Activated naive CD8-positive, alpha-beta T cell (primary cell): ENCODE results near the gene MYEOV.
A peak's percentile ranks its signal among the peaks of the same experiment; 100 is the strongest.

Experiments
- H3K27ac Mint-ChIP-seq: one replicate; pipeline ENCODE4 v1.8.0; 2021; ENCODE audit warnings: mixed read lengths
- H3K27me3 Mint-ChIP-seq: one replicate; pipeline ENCODE4 v1.8.0; 2021; ENCODE audit warnings: mixed read lengths
- H3K36me3 Mint-ChIP-seq: one replicate; pipeline ENCODE4 v1.8.0; 2021; ENCODE audit warnings: mixed read lengths
- H3K4me1 Mint-ChIP-seq: one replicate; pipeline ENCODE4 v1.8.0; 2021; ENCODE audit warnings: low read depth, mixed read lengths
- H3K4me3 Mint-ChIP-seq: one replicate; pipeline ENCODE4 v1.8.0; 2021; ENCODE audit warnings: mild to moderate bottlenecking, mixed read lengths
- H3K9me3 Mint-ChIP-seq: one replicate; pipeline ENCODE4 v1.8.0; 2021; ENCODE audit warnings: low read depth, mixed read lengths

MYEOV gene

DNA sequence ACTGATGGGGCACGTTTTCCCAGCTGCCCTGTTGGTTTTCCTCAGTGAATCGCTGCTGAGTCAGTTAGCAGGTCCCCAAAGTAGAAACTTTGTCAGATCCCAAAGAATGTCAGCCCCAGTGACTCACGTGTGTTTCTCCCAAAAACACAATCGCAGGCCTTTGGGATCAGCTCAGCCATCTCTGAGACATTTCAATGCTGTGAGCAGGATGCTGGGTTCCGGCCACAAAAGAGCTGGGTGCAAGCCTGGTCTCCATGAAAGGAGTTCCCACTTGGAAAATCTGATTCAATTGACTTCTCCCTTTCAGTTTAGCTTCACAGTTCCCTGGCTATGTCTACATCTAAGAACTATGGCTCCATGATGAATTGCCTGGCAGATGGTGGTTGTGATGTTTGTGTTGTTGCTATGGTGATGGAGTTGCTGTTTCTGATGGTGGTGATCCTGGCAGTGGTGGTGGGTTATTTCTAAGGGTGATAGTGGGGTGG is 28.0 kb downstream of the MYEOV start:
- H3K9me3 Mint-ChIP-seq = no peaks in the 10 kb centered on the region
- H3K4me3 Mint-ChIP-seq = no peak overlapping the region
- H3K27me3 Mint-ChIP-seq = no peaks in the 10 kb centered on the region
- H3K36me3 Mint-ChIP-seq = no peaks in the 10 kb centered on the region
- no peak overlapping the region for H3K27ac Mint-ChIP-seq
- H3K4me1 Mint-ChIP-seq = peaks cover 13% of the 10 kb centered on the region

DNA sequence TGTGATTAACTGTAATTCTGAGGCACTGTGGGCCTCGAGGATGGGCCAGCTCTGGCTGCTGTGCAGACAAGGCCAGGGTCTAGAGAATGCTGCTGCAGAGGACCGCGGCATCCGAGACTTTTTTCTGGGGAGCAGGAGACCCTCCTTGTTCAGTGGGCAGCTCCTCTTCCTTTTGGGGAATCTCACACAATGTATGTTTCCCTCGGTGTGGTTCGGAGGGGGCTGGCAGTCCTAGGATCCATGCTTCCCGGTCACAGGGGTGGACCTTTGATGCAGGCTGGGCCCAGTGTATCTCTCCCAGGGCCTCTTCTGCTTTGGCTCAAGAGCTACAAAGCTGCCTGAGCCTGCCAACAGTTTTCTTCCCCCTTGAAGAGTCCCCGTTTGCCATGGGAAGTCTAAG is 31.5 kb downstream of the MYEOV start:
- Mint-ChIP-seq H3K9me3 (no peaks in the 10 kb centered on the region), H3K36me3 (no peaks in the 10 kb centered on the region), H3K27ac (no peak overlapping the region), H3K27me3 (no peaks in the 10 kb centered on the region), H3K4me3 (no peak overlapping the region), H3K4me1 (no peaks in the 10 kb centered on the region)

DNA sequence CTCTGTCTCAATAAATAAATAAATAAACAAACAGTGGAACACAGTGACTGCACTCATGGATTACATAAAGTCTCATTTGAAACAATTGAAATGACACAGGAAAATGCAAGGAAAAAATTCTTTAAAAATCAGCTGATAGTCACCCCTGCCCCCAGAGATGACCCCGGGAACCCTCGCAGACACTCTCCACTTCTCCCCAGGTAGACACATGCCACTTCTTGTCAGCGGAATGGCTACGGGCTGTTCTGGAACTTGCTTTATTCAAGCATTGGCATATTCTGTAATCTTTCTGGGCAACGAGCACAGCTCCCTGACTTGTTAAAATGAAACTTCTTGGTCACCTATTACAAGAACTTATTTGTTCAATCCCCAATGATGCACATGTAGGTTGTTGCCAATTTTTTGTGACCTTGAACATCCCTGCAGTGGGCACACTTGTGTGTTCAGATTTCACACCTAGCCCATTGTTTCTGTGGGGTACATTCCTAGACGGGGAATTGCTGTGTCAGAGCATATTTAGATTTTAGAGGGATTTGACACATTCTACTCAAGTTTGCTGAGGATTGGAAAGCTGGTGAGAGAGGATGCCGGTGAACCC is 32.8 kb downstream of the MYEOV start:
- H3K36me3 Mint-ChIP-seq = peaks cover 2% of the 10 kb centered on the region
- H3K4me3 Mint-ChIP-seq = no peak overlapping the region
- no peaks in the 10 kb centered on the region for H3K4me1 Mint-ChIP-seq
- no peaks in the 10 kb centered on the region for H3K27me3 Mint-ChIP-seq
- peaks cover 7% of the 10 kb centered on the region for H3K9me3 Mint-ChIP-seq
- H3K27ac Mint-ChIP-seq = no peak overlapping the region

- Mint-ChIP-seq H3K27ac (no peak overlapping the region), H3K9me3 (peaks cover 7% of the 10 kb centered on the region), H3K4me3 (no peak overlapping the region), H3K27me3 (no peaks in the 10 kb centered on the region), H3K36me3 (peaks cover 2% of the 10 kb centered on the region), H3K4me1 (no peaks in the 10 kb centered on the region)
These were observed 33.8 kb downstream of the MYEOV start for GRCh38 chr11:69327741-69328191.

DNA sequence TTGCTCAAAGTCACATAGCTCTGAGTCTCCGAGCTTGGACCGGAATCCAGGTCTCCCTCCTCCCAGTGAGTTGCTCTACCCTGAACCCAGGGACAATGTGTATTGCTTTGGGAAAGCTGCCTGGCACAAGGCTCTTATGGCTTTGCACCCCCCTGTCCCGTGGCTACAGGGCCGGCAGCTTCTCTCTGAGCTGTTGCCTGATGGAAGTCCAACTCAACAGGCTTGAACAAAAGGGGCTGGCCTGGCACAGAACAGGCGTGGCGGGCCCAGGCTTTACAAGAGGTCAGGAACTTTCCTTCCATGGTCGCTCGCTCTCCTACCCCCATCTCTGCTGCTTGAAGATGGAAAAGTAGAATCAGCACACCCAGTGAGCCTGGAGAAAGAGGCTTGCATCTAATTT is 34.3 kb downstream of the MYEOV start:
- Mint-ChIP-seq H3K4me1 (no peaks in the 10 kb centered on the region), H3K27me3 (no peaks in the 10 kb centered on the region), H3K9me3 (peaks cover 7% of the 10 kb centered on the region), H3K36me3 (peaks cover 2% of the 10 kb centered on the region), H3K27ac (no peak overlapping the region), H3K4me3 (no peak overlapping the region)

DNA sequence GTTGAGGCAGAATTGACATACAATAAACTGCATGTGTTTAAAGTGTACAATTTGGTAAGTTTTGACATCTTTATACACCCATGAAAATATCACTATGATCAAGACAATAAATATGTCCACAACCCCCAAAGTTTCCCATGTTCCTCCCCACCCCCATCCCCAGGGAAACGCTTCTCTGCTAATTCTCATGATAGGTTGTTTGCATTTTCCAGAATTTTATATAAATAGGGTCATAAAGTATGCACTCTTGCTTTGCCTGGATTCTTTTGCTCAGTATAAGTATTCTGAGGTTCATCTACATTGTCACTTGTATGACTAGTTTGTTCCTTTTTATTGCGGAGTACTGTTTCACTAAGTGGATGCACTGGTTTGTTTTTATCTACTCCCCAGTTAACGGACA is 35.6 kb downstream of the MYEOV start:
- Mint-ChIP-seq H3K9me3 (peaks cover 7% of the 10 kb centered on the region), H3K36me3 (peaks cover 2% of the 10 kb centered on the region), H3K4me1 (peaks cover 2% of the 10 kb centered on the region), H3K4me3 (no peak overlapping the region), H3K27me3 (no peaks in the 10 kb centered on the region), H3K27ac (no peak overlapping the region)

- no peak overlapping the region for H3K4me3 Mint-ChIP-seq
- no peaks in the 10 kb centered on the region for H3K27me3 Mint-ChIP-seq
- peaks cover 7% of the 10 kb centered on the region for H3K9me3 Mint-ChIP-seq
- H3K27ac Mint-ChIP-seq = no peak overlapping the region
- peaks cover 4% of the 10 kb centered on the region for H3K4me1 Mint-ChIP-seq
- peaks cover 2% of the 10 kb centered on the region for H3K36me3 Mint-ChIP-seq
These were observed 36.4 kb downstream of the MYEOV start for GRCh38 chr11:69330330-69330729.

DNA sequence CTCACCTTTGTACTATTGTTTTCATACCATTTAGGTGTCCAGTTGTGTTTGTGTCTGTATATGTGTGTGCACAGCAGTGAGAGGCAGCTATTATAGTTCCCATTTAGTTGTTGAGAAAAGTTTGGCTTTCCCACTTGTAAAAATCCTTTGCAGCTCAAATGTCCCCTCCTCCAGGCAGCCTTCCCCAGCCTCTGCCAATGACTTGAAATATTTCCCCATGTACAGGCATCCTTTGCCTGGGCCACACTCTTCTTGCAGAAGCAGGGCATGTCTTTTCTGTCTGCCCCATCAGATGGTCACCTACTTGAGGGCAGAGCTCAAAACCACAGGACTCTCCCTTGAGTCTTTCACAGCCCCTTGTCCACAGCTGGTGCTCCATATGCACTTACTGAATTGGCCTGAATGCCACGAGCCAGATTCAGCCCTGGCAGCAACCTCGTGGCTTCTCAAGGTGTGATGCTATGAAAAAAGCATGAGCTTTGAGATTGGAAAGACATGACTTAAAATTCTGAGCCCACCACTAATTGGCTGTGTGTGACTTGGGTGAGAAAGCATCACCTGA is 39.3 kb downstream of the MYEOV start:
- Mint-ChIP-seq H3K27ac (no peak overlapping the region), H3K36me3 (peaks cover 2% of the 10 kb centered on the region), H3K4me1 (peaks cover 29% of the 10 kb centered on the region), H3K9me3 (peaks cover 7% of the 10 kb centered on the region), H3K27me3 (no peaks in the 10 kb centered on the region), H3K4me3 (no peak overlapping the region)

GRCh38 chr11:69333879-69334278 is 39.9 kb downstream of the MYEOV start:
- peaks cover 2% of the 10 kb centered on the region for H3K36me3 Mint-ChIP-seq
- H3K9me3 Mint-ChIP-seq = peaks cover 7% of the 10 kb centered on the region
- H3K27me3 Mint-ChIP-seq = no peaks in the 10 kb centered on the region
- no peak overlapping the region for H3K4me3 Mint-ChIP-seq
- H3K27ac Mint-ChIP-seq = no peak overlapping the region
- peaks cover 35% of the 10 kb centered on the region for H3K4me1 Mint-ChIP-seq

DNA sequence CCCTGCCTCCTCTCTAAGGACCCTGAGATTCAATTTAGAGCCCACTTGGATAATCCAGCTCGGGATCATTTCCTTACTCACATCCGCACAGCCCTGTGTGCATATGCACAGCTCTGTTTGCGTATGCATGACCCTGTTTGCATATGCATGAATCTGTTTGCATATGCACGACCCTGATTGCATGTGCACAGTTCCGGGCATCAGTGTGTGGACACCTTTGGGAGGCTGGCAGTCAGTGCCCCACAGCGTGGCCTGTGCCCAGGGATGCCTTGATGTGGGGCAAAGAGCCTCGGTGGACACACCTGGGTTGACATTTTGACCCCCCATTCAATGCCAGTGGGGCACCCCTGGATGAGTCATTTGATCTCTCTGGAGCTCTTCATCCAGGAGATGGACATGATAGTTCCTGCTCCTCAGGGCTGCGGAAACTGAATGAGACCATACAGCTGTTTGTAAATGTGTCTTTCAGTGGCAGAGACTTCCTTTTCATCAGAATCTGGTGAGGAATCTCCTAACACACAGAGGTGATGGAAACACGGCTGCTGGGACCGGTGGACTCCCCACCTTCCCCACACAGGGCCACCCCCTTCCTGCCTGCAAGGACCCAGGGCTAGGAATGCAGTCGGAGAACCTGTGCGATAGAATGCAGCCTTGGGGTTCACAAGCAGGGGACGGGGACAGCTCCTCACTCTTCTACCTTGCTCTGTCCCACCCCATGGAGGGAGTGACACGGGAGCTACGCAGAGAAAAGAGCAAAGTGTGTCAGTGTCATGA is 41.2 kb downstream of the MYEOV start:
- Mint-ChIP-seq H3K36me3 (peaks cover 6% of the 10 kb centered on the region), H3K9me3 (peaks cover 7% of the 10 kb centered on the region), H3K27me3 (no peaks in the 10 kb centered on the region), H3K4me1 (peaks cover 46% of the 10 kb centered on the region), H3K27ac (no peak overlapping the region), H3K4me3 (no peak overlapping the region)

DNA sequence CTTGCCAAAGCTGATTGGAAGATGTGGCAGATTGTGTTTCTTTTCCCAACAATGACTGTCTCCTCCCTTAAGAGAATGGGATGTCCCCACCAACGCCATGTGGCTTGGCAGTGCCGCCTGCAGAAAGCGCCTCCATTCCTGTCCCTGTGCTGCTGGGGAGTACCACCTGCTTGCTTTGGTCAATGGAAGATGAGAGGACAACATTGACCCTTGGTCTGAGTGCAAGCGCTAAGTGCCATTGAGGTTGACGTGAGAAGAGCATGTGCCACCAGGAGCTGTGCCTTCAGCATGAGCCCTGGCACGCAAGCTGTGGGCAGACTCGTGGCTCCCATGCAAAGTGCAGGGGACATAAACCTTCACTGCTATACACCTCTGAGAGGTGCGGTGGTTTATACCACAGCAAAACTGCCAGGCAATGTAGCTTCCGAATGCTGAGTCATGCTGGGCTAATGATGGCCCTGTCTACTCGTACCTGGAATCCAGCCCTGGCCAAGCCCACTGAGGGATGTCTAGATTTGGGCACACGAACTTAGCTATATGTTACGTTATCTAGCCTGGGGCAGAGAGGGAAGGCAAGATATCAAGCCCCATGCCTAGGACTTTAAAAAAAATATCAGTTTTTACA is 41.9 kb downstream of the MYEOV start:
- H3K27me3 Mint-ChIP-seq = no peaks in the 10 kb centered on the region
- peak overlapping the region; percentile 54 for H3K27ac Mint-ChIP-seq
- H3K36me3 Mint-ChIP-seq = peaks cover 6% of the 10 kb centered on the region
- peaks cover 6% of the 10 kb centered on the region for H3K9me3 Mint-ChIP-seq
- no peak overlapping the region for H3K4me3 Mint-ChIP-seq
- H3K4me1 Mint-ChIP-seq = peaks cover 46% of the 10 kb centered on the region

DNA sequence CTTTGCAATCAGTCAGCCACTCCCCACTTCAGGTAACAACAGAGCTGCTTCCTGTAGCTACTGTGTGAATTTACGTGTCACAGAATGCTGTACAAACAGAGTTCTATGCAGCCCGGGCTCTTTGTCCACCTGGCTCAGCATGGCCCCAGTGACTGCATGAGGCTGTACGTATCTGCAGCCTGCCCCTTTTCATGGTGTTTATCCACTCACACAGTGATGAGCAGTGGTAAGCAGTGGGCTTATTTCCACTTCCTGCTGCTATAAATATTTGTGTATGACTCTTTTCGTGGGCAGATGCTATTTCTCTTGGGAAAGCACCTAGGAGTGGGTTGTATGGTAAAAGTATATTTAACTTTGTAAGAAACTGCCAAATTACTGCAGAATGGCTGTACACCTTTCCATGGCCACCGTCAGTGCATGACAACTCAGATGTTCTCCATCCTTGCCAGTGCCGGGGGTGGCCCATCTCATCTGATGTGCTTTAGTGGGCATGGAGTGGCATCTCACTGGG is 43.3 kb downstream of the MYEOV start:
- peaks cover 46% of the 10 kb centered on the region for H3K4me1 Mint-ChIP-seq
- peaks cover 4% of the 10 kb centered on the region for H3K36me3 Mint-ChIP-seq
- no peaks in the 10 kb centered on the region for H3K9me3 Mint-ChIP-seq
- no peaks in the 10 kb centered on the region for H3K27me3 Mint-ChIP-seq
- H3K27ac Mint-ChIP-seq = peak overlapping the region; percentile 89
- H3K4me3 Mint-ChIP-seq = peak overlapping the region; percentile 52

- Mint-ChIP-seq H3K36me3 (peaks cover 4% of the 10 kb centered on the region), H3K9me3 (no peaks in the 10 kb centered on the region), H3K27me3 (no peaks in the 10 kb centered on the region), H3K4me1 (peaks cover 46% of the 10 kb centered on the region), H3K4me3 (peak overlapping the region; percentile 58), H3K27ac (peak overlapping the region; percentile 89)
These were observed 45.2 kb downstream of the MYEOV start for GRCh38 chr11:69339041-69339733.

DNA sequence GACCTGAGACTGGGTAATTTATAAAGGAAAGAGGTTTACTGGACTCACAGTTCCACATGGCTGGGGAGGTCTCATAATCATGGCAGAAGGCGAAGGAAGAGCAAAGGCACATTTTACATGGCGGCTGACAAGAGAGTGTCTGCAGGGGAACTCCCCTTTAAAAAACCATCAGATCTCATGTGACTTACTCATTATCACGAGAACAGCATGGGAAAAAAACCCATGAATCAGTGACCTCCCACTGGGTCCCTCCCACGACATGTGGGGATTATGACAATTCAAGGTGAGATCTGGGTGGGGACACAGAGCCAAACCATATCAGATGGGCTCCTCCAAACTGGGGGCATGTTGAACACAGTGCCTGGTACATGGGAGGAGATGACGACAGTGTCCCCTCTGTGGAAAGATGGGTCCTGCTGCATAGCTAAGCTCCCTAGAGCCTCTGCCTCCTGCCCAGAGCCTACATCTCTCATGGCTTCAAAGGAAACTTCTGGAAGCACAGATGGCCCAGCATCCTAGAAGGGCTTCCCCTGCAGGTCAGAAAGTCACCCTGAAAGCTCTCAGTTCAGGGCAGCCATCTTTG is 46.1 kb downstream of the MYEOV start:
- H3K9me3 Mint-ChIP-seq = no peaks in the 10 kb centered on the region
- H3K27ac Mint-ChIP-seq = peak overlapping the region; percentile 79
- H3K4me3 Mint-ChIP-seq = no peak overlapping the region
- H3K36me3 Mint-ChIP-seq = peaks cover 4% of the 10 kb centered on the region
- H3K4me1 Mint-ChIP-seq = peaks cover 44% of the 10 kb centered on the region
- H3K27me3 Mint-ChIP-seq = no peaks in the 10 kb centered on the region
